Ramos (cell line): ENCODE data around the gene NLGN3.

Source experiments
- in situ Hi-C: fragments of 300-500 bp; cut with MboI; formaldehyde crosslinking; loops from one replicate; pipeline ENCODE4 v1.14.3; 2022; ENCODE audit warnings: low sequenced_read_pairs; ENCODE audit not compliant: unreplicated experiment

The NLGN3 gene

GRCh38 chrX:71198066-71198465 lies 53.4 kb downstream of the NLGN3 start:
- in situ Hi-C loops: loop anchor here (25.0 kb wide), 1 partner anchor 736 kb away; no protein-coding TSS in a partner anchor

GRCh38 chrX:71199252-71200008 lies 54.8 kb downstream of the NLGN3 start:
- in situ Hi-C loops: loop anchor here (25.0 kb wide), 1 partner anchor 737 kb away; no protein-coding TSS in a partner anchor

GRCh38 chrX:71210816-71211215 lies 66.2 kb downstream of the NLGN3 start:
- in situ Hi-C loops: no loop called here

GRCh38 chrX:71212536-71212935 lies 67.9 kb downstream of the NLGN3 start:
- in situ Hi-C loops: no loop called here

DNA sequence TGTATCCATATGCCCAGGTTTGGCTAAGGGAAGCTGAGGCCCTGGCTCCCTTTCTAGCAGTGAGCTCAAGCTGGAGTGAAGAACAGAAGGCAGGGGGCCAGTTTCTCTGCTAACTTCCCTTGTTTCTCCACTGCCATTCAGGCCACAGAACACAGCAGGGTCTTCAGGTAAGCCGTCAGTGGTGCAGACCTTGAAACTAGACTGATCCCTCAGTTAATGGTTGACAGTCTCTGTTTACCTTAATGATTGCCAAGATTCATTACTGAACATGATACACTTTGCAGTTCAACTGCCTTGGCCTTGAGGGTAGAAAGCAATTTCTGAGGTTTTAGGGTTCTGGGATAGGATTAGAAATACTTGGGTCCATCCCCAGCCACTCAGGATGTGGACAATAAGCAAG lies 69.5 kb downstream of the NLGN3 start:
- in situ Hi-C loops: no loop called here

DNA sequence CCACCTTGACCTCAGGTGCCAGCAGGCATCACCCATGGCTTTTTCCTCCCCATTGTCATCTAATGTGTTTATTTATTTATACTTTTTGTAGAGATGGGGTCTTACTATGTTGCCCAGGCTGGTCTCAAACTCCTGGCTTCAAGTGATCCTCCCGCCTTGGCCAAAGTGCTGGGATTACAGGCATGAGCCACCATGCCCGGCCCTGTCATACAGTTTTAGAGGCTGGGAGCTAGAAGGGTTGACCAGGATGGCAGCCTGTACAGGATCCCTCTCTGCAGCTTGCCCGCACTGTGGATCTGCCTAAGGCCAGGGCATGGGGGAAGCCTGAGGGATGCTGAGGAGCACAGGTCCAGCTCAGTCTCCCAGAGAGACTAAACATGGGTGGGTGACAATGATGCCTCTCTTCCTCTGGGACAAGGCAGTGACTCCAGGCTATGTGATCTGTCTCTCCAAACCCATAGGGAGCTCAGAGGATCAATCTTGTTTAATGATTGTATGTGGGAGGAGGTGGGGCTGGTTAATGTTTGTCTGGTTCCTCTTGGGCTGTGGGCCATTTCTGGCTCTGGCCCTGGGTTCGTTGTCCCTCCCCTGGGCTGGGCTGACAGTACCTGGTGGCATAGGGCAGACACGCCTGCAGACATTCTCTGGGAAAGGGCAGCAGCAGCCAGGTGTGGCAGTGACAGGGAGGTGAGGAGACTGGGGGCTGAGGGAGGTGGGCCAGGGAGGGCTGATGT lies 70.1 kb downstream of the NLGN3 start:
- in situ Hi-C loops: no loop called here

DNA sequence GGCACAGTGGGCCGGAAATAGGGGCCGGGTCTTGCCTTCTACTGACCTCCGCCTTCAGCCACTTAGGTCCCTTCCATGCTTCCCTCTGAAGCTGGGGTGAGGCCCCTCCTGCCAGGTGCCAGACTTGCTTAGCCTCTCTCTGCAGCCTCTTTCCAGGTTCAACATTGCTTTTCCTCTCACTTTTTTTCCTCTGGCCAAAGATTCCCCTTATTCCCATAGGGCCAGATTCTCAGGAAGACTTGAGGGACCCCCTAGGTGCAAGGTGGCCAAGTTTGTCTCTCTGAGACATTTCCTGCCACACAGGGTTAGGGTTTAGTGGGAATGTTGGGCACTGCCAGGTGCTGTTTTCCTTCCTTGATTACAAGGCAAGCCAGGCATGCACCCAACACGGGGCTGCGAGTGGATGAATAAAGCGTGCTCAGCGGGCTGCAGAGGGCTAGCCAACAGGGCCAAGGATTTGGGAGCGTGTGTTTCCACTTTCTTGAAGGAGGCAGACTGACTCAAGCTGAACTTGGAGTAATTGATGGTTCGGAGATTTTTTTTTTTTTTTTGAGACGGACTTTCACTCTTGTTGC lies 70.8 kb downstream of the NLGN3 start:
- in situ Hi-C loops: no loop called here

- in situ Hi-C loops: no loop called here
Observed at GRCh38 chrX:71216485-71216884, 71.8 kb downstream of the NLGN3 start.

GRCh38 chrX:71217298-71217697 lies 72.7 kb downstream of the NLGN3 start:
- in situ Hi-C loops: no loop called here
